HEK293T (cell line): ENCODE data around the gene ATAD2B.

Experiments
- BHLHE40 ChIP-seq: fragments of 450-650 bp; IDR thresholded peaks from 2 replicates; pipeline ENCODE4 v1.6.1; 2016; ENCODE audit warnings: mild to moderate bottlenecking, moderate library complexity, borderline replicate concordance
- ELF4 ChIP-seq: fragments of 450-650 bp; IDR thresholded peaks from 2 replicates; pipeline ENCODE4 v1.6.1; 2017; ENCODE audit warnings: antibody characterized with exemption
- FOXA1 ChIP-seq: fragments of 450-650 bp; IDR thresholded peaks from 2 replicates; pipeline ENCODE4 v1.6.1; 2016; ENCODE audit warnings: mild to moderate bottlenecking
- FOXK2 ChIP-seq: fragments of 450-650 bp; IDR thresholded peaks from 2 replicates; pipeline ENCODE4 v1.6.1; 2016; ENCODE audit warnings: mild to moderate bottlenecking
- FOXM1 ChIP-seq: fragments of 450-650 bp; IDR thresholded peaks from 2 replicates; pipeline ENCODE4 v1.6.1; 2017; ENCODE audit warnings: mild to moderate bottlenecking, borderline replicate concordance
- HDGF ChIP-seq: fragments of 450-650 bp; IDR thresholded peaks from 2 replicates; pipeline ENCODE4 v1.6.1; 2017; ENCODE audit warnings: antibody characterized with exemption, borderline replicate concordance
- LEF1 ChIP-seq: fragments of 450-650 bp; IDR thresholded peaks from 2 replicates; pipeline ENCODE4 v1.6.1; 2017; ENCODE audit warnings: mild to moderate bottlenecking, borderline replicate concordance
- NFRKB ChIP-seq: fragments of 450-650 bp; IDR thresholded peaks from 2 replicates; pipeline ENCODE4 v1.6.1; 2016; ENCODE audit warnings: mild to moderate bottlenecking, moderate library complexity
- PKNOX1 ChIP-seq: fragments of 450-650 bp; IDR thresholded peaks from 2 replicates; pipeline ENCODE4 v1.6.1; 2016
- SP1 ChIP-seq: fragments of 450-650 bp; IDR thresholded peaks from 2 replicates; pipeline ENCODE4 v1.6.1; 2017
- SUZ12 ChIP-seq: fragments of 450-650 bp; IDR thresholded peaks from 2 replicates; pipeline ENCODE4 v1.6.1; 2016; ENCODE audit warnings: mild to moderate bottlenecking
- TARDBP ChIP-seq: fragments of 450-650 bp; IDR thresholded peaks from 2 replicates; pipeline ENCODE4 v1.6.1; 2016

DNA sequence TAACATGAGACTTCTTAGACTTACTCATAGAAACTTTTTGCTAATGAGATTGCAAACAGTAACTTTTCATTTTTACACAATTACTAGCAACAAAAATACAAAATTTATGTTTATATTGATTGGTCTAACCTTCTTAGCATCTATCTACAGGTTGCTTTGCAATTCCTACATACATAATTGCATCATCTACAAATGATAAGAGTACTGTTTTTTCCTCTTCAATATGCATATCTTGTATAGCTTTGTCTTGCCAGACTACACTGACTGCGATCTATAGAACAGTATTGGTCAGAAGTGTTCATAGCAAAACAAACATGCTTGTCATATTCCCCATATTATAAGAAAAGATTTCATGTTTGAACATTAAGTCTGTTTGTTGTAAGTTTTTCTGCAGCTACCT lies 87.9 kb downstream of the ATAD2B start:
- TF ChIP-seq BHLHE40 (no peak), ELF4 (no peak), TARDBP (no peak), FOXK2 (no peak), SUZ12 (no peak), SP1 (no peak), PKNOX1 (no peak), NFRKB (no peak), HDGF (no peak), FOXM1 (no peak), LEF1 (no peak), FOXA1 (no peak)
